WTC11 (cell line): ENCODE measurements around the gene HBA2.

Source experiments
- CTCF ChIP-seq: fragments of 200-600 bp; IDR thresholded peaks from 2 replicates; pipeline ENCODE4 v1.8.0; 2022; ENCODE audit warnings: antibody characterized with exemption
- JUN ChIP-seq: sonication (generic); formaldehyde crosslinking; IDR thresholded peaks from 2 replicates; pipeline ENCODE4 v1.8.0; 2023; ENCODE audit warnings: mild to moderate bottlenecking, missing genetic modification reagents
- NFYB ChIP-seq: sonication (generic); formaldehyde crosslinking; conservative IDR thresholded peaks from 2 replicates; pipeline ENCODE4 v1.8.0; 2022; ENCODE audit warnings: low read depth, missing genetic modification reagents
- PREB ChIP-seq: sonication (generic); formaldehyde crosslinking; IDR thresholded peaks from 2 replicates; pipeline ENCODE4 v1.8.1; 2022; ENCODE audit warnings: mild to moderate bottlenecking, missing genetic modification reagents, moderate library complexity, borderline replicate concordance
- RELA ChIP-seq: sonication (generic); formaldehyde crosslinking; IDR thresholded peaks from 2 replicates; pipeline ENCODE4 v1.8.1; 2022; ENCODE audit warnings: missing genetic modification reagents, mild to moderate bottlenecking, borderline replicate concordance
- SP1 ChIP-seq: sonication (generic); formaldehyde crosslinking; conservative IDR thresholded peaks from 2 replicates; pipeline ENCODE4 v1.8.1; 2022; ENCODE audit warnings: missing genetic modification reagents
- USF2 ChIP-seq: sonication (generic); formaldehyde crosslinking; IDR thresholded peaks from 2 replicates; pipeline ENCODE4 v1.8.1; 2023; ENCODE audit warnings: mild to moderate bottlenecking, missing genetic modification reagents, moderate library complexity
- TF ChIP-seq, protein P1 (sequence below): sonication (generic); formaldehyde crosslinking; IDR thresholded peaks from 2 replicates; pipeline ENCODE4 v1.8.1; 2022; ENCODE audit warnings: mild to moderate bottlenecking, moderate library complexity, missing genetic modification reagents
- TF ChIP-seq, protein P2 (sequence below): sonication (generic); formaldehyde crosslinking; IDR thresholded peaks from 2 replicates; pipeline ENCODE4 v1.8.1; 2023; ENCODE audit warnings: mild to moderate bottlenecking, moderate library complexity, missing genetic modification reagents
- TF ChIP-seq, protein P3 (sequence below): sonication (generic); formaldehyde crosslinking; IDR thresholded peaks from 2 replicates; pipeline ENCODE4 v1.8.0; 2023; ENCODE audit warnings: missing genetic modification reagents
- TF ChIP-seq, protein P4 (sequence below): sonication (generic); formaldehyde crosslinking; IDR thresholded peaks from 2 replicates; pipeline ENCODE4 v1.8.1; 2023; ENCODE audit warnings: mild to moderate bottlenecking, missing genetic modification reagents

DNA sequence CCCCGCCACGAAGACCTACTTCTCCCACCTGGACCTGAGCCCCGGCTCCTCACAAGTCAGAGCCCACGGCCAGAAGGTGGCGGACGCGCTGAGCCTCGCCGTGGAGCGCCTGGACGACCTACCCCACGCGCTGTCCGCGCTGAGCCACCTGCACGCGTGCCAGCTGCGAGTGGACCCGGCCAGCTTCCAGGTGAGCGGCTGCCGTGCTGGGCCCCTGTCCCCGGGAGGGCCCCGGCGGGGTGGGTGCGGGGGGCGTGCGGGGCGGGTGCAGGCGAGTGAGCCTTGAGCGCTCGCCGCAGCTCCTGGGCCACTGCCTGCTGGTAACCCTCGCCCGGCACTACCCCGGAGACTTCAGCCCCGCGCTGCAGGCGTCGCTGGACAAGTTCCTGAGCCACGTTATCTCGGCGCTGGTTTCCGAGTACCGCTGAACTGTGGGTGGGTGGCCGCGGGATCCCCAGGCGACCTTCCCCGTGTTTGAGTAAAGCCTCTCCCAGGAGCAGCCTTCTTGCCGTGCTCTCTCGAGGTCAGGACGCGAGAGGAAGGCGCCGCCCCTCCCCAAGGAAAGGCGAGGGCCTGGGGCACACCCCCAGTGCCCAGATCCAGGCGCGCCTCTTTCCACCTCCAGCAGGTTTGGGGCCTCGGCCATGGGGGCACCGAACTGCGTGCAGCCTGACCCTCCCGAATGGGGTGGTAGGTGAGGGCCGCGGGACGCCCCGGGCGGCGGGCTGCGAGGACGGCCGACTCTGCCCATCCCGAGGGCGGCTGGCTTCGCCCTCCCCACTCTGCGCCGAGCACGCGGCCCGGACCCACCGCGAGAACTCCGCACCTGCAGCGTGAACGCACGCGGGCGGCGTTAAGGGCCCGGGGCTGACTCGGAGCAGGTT lies 8.2 kb downstream of the HBA2 start:
- TF ChIP-seq CTCF (no peak), USF2 (CRISPR knock-in tag) (peak; percentile 29), NFYB (peak; percentile 57), RELA (CRISPR knock-in tag) (peak; percentile 97), PREB (CRISPR knock-in tag) (peak; percentile 93), JUN (CRISPR knock-in tag) (peak; percentile 92), SP1 (CRISPR knock-in tag) (peak; percentile 95)
- TF ChIP-seq, protein P1, sequence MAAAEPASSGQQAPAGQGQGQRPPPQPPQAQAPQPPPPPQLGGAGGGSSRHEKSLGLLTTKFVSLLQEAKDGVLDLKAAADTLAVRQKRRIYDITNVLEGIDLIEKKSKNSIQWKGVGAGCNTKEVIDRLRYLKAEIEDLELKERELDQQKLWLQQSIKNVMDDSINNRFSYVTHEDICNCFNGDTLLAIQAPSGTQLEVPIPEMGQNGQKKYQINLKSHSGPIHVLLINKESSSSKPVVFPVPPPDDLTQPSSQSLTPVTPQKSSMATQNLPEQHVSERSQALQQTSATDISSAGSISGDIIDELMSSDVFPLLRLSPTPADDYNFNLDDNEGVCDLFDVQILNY (CRISPR knock-in tag), result peak; percentile 92; the same call in 1 of the 2 replicates
- TF ChIP-seq, protein P2, sequence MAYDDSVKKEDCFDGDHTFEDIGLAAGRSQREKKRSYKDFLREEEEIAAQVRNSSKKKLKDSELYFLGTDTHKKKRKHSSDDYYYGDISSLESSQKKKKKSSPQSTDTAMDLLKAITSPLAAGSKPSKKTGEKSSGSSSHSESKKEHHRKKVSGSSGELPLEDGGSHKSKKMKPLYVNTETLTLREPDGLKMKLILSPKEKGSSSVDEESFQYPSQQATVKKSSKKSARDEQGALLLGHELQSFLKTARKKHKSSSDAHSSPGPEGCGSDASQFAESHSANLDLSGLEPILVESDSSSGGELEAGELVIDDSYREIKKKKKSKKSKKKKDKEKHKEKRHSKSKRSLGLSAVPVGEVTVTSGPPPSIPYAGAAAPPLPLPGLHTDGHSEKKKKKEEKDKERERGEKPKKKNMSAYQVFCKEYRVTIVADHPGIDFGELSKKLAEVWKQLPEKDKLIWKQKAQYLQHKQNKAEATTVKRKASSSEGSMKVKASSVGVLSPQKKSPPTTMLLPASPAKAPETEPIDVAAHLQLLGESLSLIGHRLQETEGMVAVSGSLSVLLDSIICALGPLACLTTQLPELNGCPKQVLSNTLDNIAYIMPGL, result peak; percentile 98
- TF ChIP-seq, protein P3, sequence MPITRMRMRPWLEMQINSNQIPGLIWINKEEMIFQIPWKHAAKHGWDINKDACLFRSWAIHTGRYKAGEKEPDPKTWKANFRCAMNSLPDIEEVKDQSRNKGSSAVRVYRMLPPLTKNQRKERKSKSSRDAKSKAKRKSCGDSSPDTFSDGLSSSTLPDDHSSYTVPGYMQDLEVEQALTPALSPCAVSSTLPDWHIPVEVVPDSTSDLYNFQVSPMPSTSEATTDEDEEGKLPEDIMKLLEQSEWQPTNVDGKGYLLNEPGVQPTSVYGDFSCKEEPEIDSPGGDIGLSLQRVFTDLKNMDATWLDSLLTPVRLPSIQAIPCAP, result peak; percentile 97
- TF ChIP-seq, protein P4, sequence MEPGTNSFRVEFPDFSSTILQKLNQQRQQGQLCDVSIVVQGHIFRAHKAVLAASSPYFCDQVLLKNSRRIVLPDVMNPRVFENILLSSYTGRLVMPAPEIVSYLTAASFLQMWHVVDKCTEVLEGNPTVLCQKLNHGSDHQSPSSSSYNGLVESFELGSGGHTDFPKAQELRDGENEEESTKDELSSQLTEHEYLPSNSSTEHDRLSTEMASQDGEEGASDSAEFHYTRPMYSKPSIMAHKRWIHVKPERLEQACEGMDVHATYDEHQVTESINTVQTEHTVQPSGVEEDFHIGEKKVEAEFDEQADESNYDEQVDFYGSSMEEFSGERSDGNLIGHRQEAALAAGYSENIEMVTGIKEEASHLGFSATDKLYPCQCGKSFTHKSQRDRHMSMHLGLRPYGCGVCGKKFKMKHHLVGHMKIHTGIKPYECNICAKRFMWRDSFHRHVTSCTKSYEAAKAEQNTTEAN, result peak; percentile 99
